Measurements from ENCODE around the gene OR13J1. TPM values are rescaled to one million over a fixed set of nuclear protein-coding genes. Genes with fewer than 3 reads are reported as not detected.
"Not testable (repeated sequence)": the region's sequence is repeated elsewhere in the genome, so short reads cannot be mapped to it uniquely, and the experiment has no call there.

OR13J1 gene
- total RNA-seq, 3 donors from 2014 or later = not detected

GRCh38 chr9:35915681-35916294 is 45.6 kb upstream of the OR13J1 start:
- Histone ChIP-seq H3K27me3 (no peaks in the 10 kb centered on the region), H3K4me1 (peaks cover 0 to 5% of the 10 kb centered on the region in 2 donors), H3K27ac (peak overlapping the region; percentile 77 to 90), H3K36me3 (no peaks in the 10 kb centered on the region), H3K9me3 (no peaks in the 10 kb centered on the region), H3K4me3 (peak overlapping the region in 1 of 3 donors; percentile 31)
- no peak for TF ChIP-seq POLR2AphosphoS5 (IDR thresholded peaks at IDR 0.05)
- no peak for TF ChIP-seq POLR2A (IDR thresholded peaks at IDR 0.05)
- no peak for TF ChIP-seq CTCF (IDR thresholded peaks at IDR 0.05)
- DNase-seq (ENCODE audit: low spot score in 2 of 2) = peak in 1 of 2 donors; percentile 83
- intact Hi-C loops (cut with DNase I; ENCODE audit: low total_unique reads) = no loop called here

GRCh38 chr9:35914301-35914807 is 44.2 kb upstream of the OR13J1 start:
- DNase-seq (ENCODE audit: low spot score in 2 of 2) = peak in 1 of 2 donors; percentile 88
- intact Hi-C loops (cut with DNase I; ENCODE audit: low total_unique reads) = loop anchor here (5.0 kb wide), 1 partner anchor 1792 kb away; no protein-coding TSS in a partner anchor
- peaks cover 5 to 19% of the 10 kb centered on the region in 2 donors for H3K4me1 ChIP-seq

DNA sequence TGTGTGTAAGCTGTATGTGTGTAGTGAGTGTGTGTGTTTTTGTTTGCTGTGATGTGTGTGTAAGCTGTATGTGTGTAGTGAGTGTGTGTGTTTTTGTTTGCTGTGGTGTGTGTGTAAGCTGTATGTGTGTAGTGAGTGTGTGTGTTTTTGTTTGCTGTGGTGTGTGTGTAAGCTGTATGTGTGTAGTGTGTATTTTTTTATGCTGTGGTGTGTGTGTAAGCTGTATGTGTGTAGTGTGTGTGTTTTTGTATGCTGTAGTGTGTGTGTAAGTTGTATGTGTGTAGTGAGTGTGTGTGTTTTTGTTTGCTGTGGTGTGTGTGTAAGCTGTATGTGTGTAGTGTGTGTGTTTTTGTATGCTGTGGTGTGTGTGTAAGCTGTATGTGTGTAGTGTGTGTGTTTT is 43.2 kb upstream of the OR13J1 start:
- peak overlapping the region in 1 of 2 donors; percentile 48 for H3K27ac ChIP-seq
- not testable (repeated sequence) for DNase-seq (ENCODE audit: low spot score in 2 of 2); H3K4me3 ChIP-seq; H3K9me3 ChIP-seq; H3K27me3 ChIP-seq; H3K36me3 ChIP-seq
- H3K4me1 ChIP-seq = peaks cover 15 to 28% of the 10 kb centered on the region in 2 donors
- intact Hi-C loops (cut with DNase I; ENCODE audit: low total_unique reads) = loop anchor here (5.0 kb wide), 1 partner anchor 1791 kb away; no protein-coding TSS in a partner anchor

More at GRCh38 chr9:35914301-35914807, 44.2 kb upstream of the OR13J1 start:
- Histone ChIP-seq H3K36me3 (no peaks in the 10 kb centered on the region), H3K27me3 (no peaks in the 10 kb centered on the region), H3K27ac (peak overlapping the region; percentile 77 to 90), H3K9me3 (no peaks in the 10 kb centered on the region), H3K4me3 (no peak overlapping the region)
- TF ChIP-seq CTCF (IDR thresholded peaks at IDR 0.05) = no peak
- TF ChIP-seq POLR2A (IDR thresholded peaks at IDR 0.05) = no peak
- peak; percentile 25 to 46 (median 33) for TF ChIP-seq POLR2AphosphoS5 (IDR thresholded peaks at IDR 0.05)

- no peak for DNase-seq (ENCODE audit: low spot score in 2 of 2)
- no peak for TF ChIP-seq POLR2AphosphoS5 (IDR thresholded peaks at IDR 0.05)
- no peak for TF ChIP-seq CTCF (IDR thresholded peaks at IDR 0.05)
- no peak for TF ChIP-seq POLR2A (IDR thresholded peaks at IDR 0.05)
- Histone ChIP-seq H3K27ac (peak overlapping the region in 1 of 2 donors; percentile 48), H3K4me1 (peaks cover 20 to 34% of the 10 kb centered on the region in 2 donors), H3K27me3 (no peaks in the 10 kb centered on the region), H3K4me3 (peak overlapping the region in 2 of 3 donors; percentile 11 to 23), H3K9me3 (no peaks in the 10 kb centered on the region), H3K36me3 (no peaks in the 10 kb centered on the region)
- intact Hi-C loops (cut with DNase I; ENCODE audit: low total_unique reads) = loop anchor here (5.0 kb wide), 1 partner anchor 1791 kb away; no protein-coding TSS in a partner anchor
Measured at GRCh38 chr9:35912791-35913400, 42.7 kb upstream of the OR13J1 start.

DNA sequence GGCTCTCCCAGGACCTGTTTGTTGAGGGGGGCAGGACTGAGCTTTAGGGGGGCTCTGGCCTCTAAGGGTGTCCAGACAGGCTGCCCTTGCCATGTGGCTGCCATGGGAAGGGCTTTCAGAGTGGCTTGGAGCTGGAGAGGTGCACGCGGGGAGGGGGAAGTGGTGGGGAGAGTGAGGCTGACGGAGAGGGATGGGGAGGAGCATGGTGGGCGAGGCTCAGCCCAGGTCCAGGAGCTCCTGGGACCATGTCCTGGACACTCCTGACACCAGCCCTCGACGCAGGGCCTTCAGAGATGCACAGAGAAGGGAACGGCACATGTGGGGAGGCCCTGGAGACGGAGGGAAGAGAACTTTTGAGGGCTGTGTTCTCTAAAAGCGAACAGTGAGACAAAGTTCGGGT is 41.5 kb upstream of the OR13J1 start:
- TF ChIP-seq POLR2AphosphoS5 (IDR thresholded peaks at IDR 0.05) (no peak), POLR2A (IDR thresholded peaks at IDR 0.05) (no peak), CTCF (IDR thresholded peaks at IDR 0.05) (no peak)
- Histone ChIP-seq H3K9me3 (no peaks in the 10 kb centered on the region), H3K27ac (peak overlapping the region; percentile 95 to 100), H3K4me1 (peaks cover 31 to 45% of the 10 kb centered on the region in 2 donors), H3K36me3 (no peaks in the 10 kb centered on the region), H3K27me3 (no peaks in the 10 kb centered on the region), H3K4me3 (peak overlapping the region; percentile 4 to 34 (median 11))
- intact Hi-C loops (cut with DNase I; ENCODE audit: low total_unique reads) = loop anchor here (5.0 kb wide), 1 partner anchor 1789 kb away; no protein-coding TSS in a partner anchor
- no peak for DNase-seq (ENCODE audit: low spot score in 2 of 2)

All from breast epithelium (tissue), 4 donors.